A549 treated with GW870086 at 1 μM for 4 hours (cell line): Measurements from ENCODE around the gene PPM1N. TPM values are rescaled to one million over a fixed set of nuclear protein-coding genes. Genes with fewer than 3 reads are reported as not detected.

ENCODE experiments used
- total RNA-seq: library from RNA; stranded (reverse); fragments of 200-300 nt; extraction: Qiagen RNA extraction; gene quantifications from 5 replicates; pipeline ENCODE4 v1.2.3, GENCODE V29; 2022; ENCODE audit warnings: low read depth

The PPM1N gene, protein sequence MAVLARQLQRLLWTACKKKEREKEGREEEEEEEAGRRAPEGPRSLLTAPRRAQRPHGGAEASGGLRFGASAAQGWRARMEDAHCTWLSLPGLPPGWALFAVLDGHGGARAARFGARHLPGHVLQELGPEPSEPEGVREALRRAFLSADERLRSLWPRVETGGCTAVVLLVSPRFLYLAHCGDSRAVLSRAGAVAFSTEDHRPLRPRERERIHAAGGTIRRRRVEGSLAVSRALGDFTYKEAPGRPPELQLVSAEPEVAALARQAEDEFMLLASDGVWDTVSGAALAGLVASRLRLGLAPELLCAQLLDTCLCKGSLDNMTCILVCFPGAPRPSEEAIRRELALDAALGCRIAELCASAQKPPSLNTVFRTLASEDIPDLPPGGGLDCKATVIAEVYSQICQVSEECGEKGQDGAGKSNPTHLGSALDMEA
- 6.9 to 9.6 TPM (median 8.7 TPM) in 5 replicates for total RNA-seq

DNA sequence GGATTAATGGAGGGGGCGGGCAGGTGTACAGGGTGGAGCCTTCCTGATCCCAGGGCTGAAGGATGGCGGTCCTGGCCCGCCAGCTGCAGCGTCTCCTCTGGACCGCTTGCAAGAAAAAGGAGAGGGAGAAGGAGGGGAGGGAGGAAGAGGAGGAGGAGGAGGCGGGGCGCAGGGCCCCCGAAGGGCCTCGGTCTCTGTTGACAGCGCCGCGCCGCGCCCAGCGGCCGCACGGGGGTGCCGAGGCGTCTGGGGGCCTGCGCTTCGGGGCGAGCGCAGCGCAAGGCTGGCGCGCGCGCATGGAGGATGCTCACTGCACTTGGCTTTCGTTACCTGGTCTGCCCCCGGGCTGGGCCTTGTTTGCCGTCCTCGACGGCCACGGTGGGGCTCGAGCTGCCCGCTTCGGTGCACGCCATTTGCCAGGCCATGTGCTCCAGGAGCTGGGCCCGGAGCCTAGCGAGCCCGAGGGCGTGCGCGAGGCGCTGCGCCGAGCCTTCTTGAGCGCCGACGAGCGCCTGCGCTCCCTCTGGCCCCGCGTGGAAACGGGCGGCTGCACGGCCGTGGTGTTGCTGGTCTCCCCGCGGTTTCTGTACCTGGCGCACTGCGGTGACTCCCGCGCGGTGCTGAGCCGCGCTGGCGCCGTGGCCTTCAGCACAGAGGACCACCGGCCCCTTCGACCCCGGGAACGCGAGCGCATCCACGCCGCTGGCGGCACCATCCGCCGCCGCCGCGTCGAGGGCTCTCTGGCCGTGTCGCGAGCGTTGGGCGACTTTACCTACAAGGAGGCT lies at the start of gene PPM1N:
TSS of gene PPM1N (plus strand) at position 33 of the 785 bp plus-strand sequence. CDS start at position 63, 30 bp downstream.

GRCh38 chr19:45467456-45468158 lies 30.6 kb upstream of the PPM1N start, which contains the start of gene FOSB:
TSS of gene FOSB (plus strand) at chr19:45467996. CDS start at chr19:45468587, 591 bp downstream.

DNA sequence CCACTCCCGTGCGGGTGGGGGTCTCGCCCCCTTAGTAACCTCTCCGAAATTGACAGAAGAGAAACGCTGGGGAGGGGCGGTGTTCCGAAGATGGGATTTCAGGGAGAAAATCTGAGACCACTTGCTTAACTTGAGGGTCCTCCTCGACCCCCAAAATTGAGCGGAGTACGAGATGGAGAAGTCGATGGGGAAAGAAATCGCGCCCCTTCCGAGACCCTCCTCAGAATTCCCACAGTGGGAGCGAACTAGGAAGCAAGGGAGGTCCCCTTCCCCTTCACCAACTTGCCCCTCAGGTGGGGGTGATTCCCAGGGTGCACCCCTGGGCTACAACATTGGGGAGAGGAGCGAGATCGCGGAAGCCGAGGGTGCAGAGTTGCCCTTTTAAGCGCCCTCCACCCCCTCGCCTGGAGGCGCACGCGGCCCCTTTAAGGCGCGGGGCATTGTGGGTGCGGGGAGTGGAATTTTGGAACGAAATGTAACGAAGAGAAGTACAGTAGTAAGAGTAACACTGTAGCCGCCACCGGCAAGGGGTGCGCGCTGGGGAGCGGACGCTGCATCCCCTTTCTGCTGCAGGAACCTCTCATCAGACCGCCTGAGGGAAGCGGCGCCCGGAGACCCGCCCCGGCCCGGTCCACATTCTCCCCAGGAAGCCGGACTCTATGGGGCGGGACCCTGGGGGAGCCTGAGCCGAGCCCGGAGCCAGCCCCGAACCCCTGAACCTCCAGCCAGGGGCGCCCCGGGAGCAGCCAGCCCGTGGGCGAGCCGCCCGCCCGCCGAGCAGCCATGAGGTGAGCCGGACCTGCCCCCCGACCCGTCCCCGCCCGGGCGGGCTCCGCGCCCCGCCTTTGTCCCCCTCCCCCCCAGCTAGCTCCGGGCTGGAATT lies 9.0 kb downstream of the PPM1N start, which contains the start of gene VASP:
TSS of gene VASP (plus strand) at position 491 of the 883 bp plus-strand sequence. CDS start at position 784, 293 bp downstream.

Other genes with a start within 250 kb of the PPM1N start
- gene MARK4, start 247.2 kb upstream of the PPM1N start, total RNA-seq: 6.5 to 9.8 TPM (median 7.1 TPM) in 5 replicates
- 0.10 TPM in 1 of 5 replicates, not detected in the others for gene CKM, start 175.6 kb upstream of the PPM1N start, total RNA-seq
- gene KLC3, start 157.7 kb upstream of the PPM1N start, total RNA-seq: 0.41 to 0.78 TPM (median 0.65 TPM) in 5 replicates
- 10.7 to 13.6 TPM (median 12.8 TPM) in 5 replicates for gene ERCC2, start 127.9 kb upstream of the PPM1N start, total RNA-seq
- 36.0 to 42.8 TPM (median 38.5 TPM) in 5 replicates for gene PPP1R13L, start 93.4 kb upstream of the PPM1N start, total RNA-seq
- gene POLR1G, start 91.8 kb upstream of the PPM1N start, total RNA-seq: 43.2 to 53.5 TPM (median 49.7 TPM) in 5 replicates
- 146 to 178 TPM (median 168 TPM) in 5 replicates for gene ERCC1, start 74.5 kb upstream of the PPM1N start, total RNA-seq
- gene FOSB, start 30.4 kb upstream of the PPM1N start, total RNA-seq: 8.6 to 16.5 TPM (median 13.5 TPM) in 5 replicates
- gene RTN2, start 1.4 kb upstream of the PPM1N start, total RNA-seq: 10.7 to 18.4 TPM (median 12.8 TPM) in 5 replicates
- gene VASP, start 9.0 kb downstream of the PPM1N start, total RNA-seq: 200 to 267 TPM (median 250 TPM) in 5 replicates
- gene OPA3, start 86.4 kb downstream of the PPM1N start, total RNA-seq: 12.7 to 20.1 TPM (median 18.1 TPM) in 5 replicates
- gene GPR4, start 103.8 kb downstream of the PPM1N start, total RNA-seq: 0.14 to 0.34 TPM (median 0.27 TPM) in 5 replicates
- 17.2 to 24.8 TPM (median 22.8 TPM) in 5 replicates for gene EML2, start 141.0 kb downstream of the PPM1N start, total RNA-seq
- 2.4 to 5.1 TPM (median 3.9 TPM) in 5 replicates for gene GIPR, start 169.8 kb downstream of the PPM1N start, total RNA-seq
- gene SNRPD2, start 193.5 kb downstream of the PPM1N start, total RNA-seq: 743 to 1,005 TPM (median 782 TPM) in 5 replicates
- 7.3 to 9.5 TPM (median 8.6 TPM) in 5 replicates for gene QPCTL, start 194.2 kb downstream of the PPM1N start, total RNA-seq
- 6.9 to 10.9 TPM (median 10.2 TPM) in 5 replicates for gene FBXO46, start 232.5 kb downstream of the PPM1N start, total RNA-seq
- 0.05 to 0.23 TPM (median 0.06 TPM) in 3 of 5 replicates, not detected in the others for gene MEIOSIN, start 235.0 kb downstream of the PPM1N start, total RNA-seq